IMR-90 (cell line): ENCODE results near the gene KIF16B. TPM values are rescaled to one million over a fixed set of nuclear protein-coding genes. Genes with fewer than 3 reads are reported as not detected.

Source experiments
- ATAC-seq: fragments of 200-7000 bp; cut with Tn5 transposase; 2 replicates; pipeline ENCODE4 v1.9.1; 2020; ENCODE audit warnings: low read depth, mild to moderate bottlenecking, moderate library complexity
- BruUV-seq: library from RNA; stranded (reverse); fragments of 400-500 nt; replicated peaks from 2 replicates; lab custom pipeline; 2021; lab: Mats Ljungman, UMichigan
- CTCF ChIA-PET: fragments of 300-600 bp; formaldehyde crosslinking; extraction: SDS; loops from one replicate; lab custom pipeline; 2021; ENCODE audit warnings: antibody characterized with exemption; lab: Yijun Ruan, JAX
- POLR2A ChIA-PET: fragments of 300-600 bp; sonication (Branson Sonifier 250); formaldehyde crosslinking; loops from one replicate; lab custom pipeline; 2022; ENCODE audit warnings: antibody characterized with exemption; ENCODE audit not compliant: unreplicated experiment; lab: Charles Lee
- DNase-seq: peaks from one replicate; pipeline ENCODE4 v3.0.0; 2013
- H2AFZ ChIP-seq: replicated peaks from 2 replicates; pipeline ENCODE3; 2013; ENCODE audit warnings: low read length, mild to moderate bottlenecking; ENCODE audit not compliant: poor library complexity
- H2AK5ac ChIP-seq: 2 replicates; pipeline ENCODE4 v1.6.1; 2013; ENCODE audit warnings: low read depth, low read length, inconsistent platforms
- H2AK9ac ChIP-seq: replicated peaks from 2 replicates; pipeline ENCODE3; 2013; ENCODE audit warnings: mild to moderate bottlenecking, low read depth, low read length, moderate library complexity; ENCODE audit not compliant: poor library complexity
- H2BK120ac ChIP-seq: 2 replicates; pipeline ENCODE4 v1.6.1; 2013; ENCODE audit warnings: low read depth, low read length, inconsistent platforms
- H2BK15ac ChIP-seq: 3 replicates; pipeline ENCODE4 v1.6.1; 2013; ENCODE audit warnings: low read depth, low read length, inconsistent platforms
- H2BK20ac ChIP-seq: 2 replicates; pipeline ENCODE4 v1.6.1; 2013; ENCODE audit warnings: low read depth, mild to moderate bottlenecking, inconsistent platforms, low read length, moderate library complexity
- H2BK5ac ChIP-seq: 2 replicates; pipeline ENCODE4 v1.6.1; 2013; ENCODE audit warnings: mild to moderate bottlenecking, low read depth, low read length, inconsistent platforms; ENCODE audit not compliant: poor library complexity, severe bottlenecking
- H3K14ac ChIP-seq: replicated peaks from 2 replicates; pipeline ENCODE4 v1.6.1; 2013; ENCODE audit warnings: low read depth, low read length, inconsistent platforms
- H3K18ac ChIP-seq: 2 replicates; pipeline ENCODE4 v1.6.1; 2013; ENCODE audit warnings: low read depth, low read length, control low read depth
- H3K23ac ChIP-seq: 2 replicates; pipeline ENCODE4 v1.6.1; 2013; ENCODE audit warnings: low read depth, low read length, inconsistent platforms
- H3K27ac ChIP-seq: 2 replicates; pipeline ENCODE4 v1.5.1; 2013; ENCODE audit warnings: mild to moderate bottlenecking, control low read depth, low read length; ENCODE audit not compliant: insufficient read depth
- H3K27me3 ChIP-seq: 2 replicates; pipeline ENCODE4 v1.6.1; 2013; ENCODE audit warnings: low read length; ENCODE audit not compliant: control insufficient read depth, insufficient read depth
- H3K36me3 ChIP-seq: 2 replicates; pipeline ENCODE4 v1.6.1; 2013; ENCODE audit warnings: low read length, mixed read lengths; ENCODE audit not compliant: control insufficient read depth, insufficient read depth
- H3K4ac ChIP-seq: 2 replicates; pipeline ENCODE4 v1.6.1; 2013; ENCODE audit warnings: low read depth, low read length, inconsistent platforms
- H3K4me1 ChIP-seq: 2 replicates; pipeline ENCODE4 v1.6.1; 2013; ENCODE audit warnings: low read length, mixed read lengths; ENCODE audit not compliant: control insufficient read depth, insufficient read depth
- H3K4me2 ChIP-seq: 2 replicates; pipeline ENCODE4 v1.6.1; 2013; ENCODE audit warnings: low read depth, mild to moderate bottlenecking, control low read depth, low read length, moderate library complexity
- H3K4me3 ChIP-seq: 2 replicates; pipeline ENCODE4 v1.5.1; 2013; ENCODE audit warnings: low read depth, mild to moderate bottlenecking, control low read depth, low read length, moderate library complexity; ENCODE audit not compliant: insufficient read depth
- H3K56ac ChIP-seq: 2 replicates; pipeline ENCODE4 v1.6.1; 2013; ENCODE audit warnings: low read length, inconsistent platforms; ENCODE audit not compliant: insufficient read depth; ENCODE audit errors: extremely low read depth
- H3K79me1 ChIP-seq, 2 experiments: 2 replicates each; pipeline ENCODE4 v1.6.1; 2013; ENCODE audit warnings: low read length in 2 of 2, inconsistent platforms in 1 of 2, low read depth in 1 of 2
- H3K9ac ChIP-seq: 2 replicates; pipeline ENCODE4 v1.6.1; 2013; ENCODE audit warnings: low read depth, low read length, control low read depth
- H3K9me1 ChIP-seq: 2 replicates; pipeline ENCODE4 v1.6.1; 2013; ENCODE audit warnings: low read length, inconsistent platforms; ENCODE audit not compliant: insufficient read depth
- H3K9me3 ChIP-seq: 2 replicates; pipeline ENCODE4 v1.6.1; 2013; ENCODE audit warnings: low read length; ENCODE audit not compliant: control insufficient read depth, insufficient read depth
- H4K20me1 ChIP-seq: 2 replicates; pipeline ENCODE4 v1.6.1; 2013; ENCODE audit warnings: low read length, inconsistent platforms; ENCODE audit not compliant: insufficient read depth
- H4K5ac ChIP-seq: 2 replicates; pipeline ENCODE4 v1.6.1; 2013; ENCODE audit warnings: mild to moderate bottlenecking, low read depth, low read length, control low read depth
- H4K8ac ChIP-seq, 2 experiments: 2 replicates each; pipeline ENCODE4 v1.6.1; 2013; ENCODE audit warnings: low read depth in 2 of 2, low read length in 2 of 2, control low read depth in 1 of 2, inconsistent platforms in 1 of 2
- H4K91ac ChIP-seq: 2 replicates; pipeline ENCODE4 v1.6.1; 2013; ENCODE audit warnings: low read depth, low read length, inconsistent platforms; ENCODE audit not compliant: insufficient read depth
- BHLHE40 ChIP-seq: fragments of 150-350 bp; IDR thresholded peaks from 2 replicates; pipeline ENCODE4 v1.6.1; 2016; ENCODE audit warnings: mild to moderate bottlenecking, low read depth, low read length
- CEBPB ChIP-seq: IDR thresholded peaks from 2 replicates; pipeline ENCODE4 v1.6.1; 2012; ENCODE audit warnings: low read depth, low read length, improper control_type of control experiment
- CHD1 ChIP-seq: IDR thresholded peaks from 2 replicates; pipeline ENCODE4 v1.6.1; 2012; ENCODE audit warnings: low read depth, low read length, improper control_type of control experiment
- CTCF ChIP-seq: conservative IDR thresholded peaks from 2 replicates; pipeline ENCODE4 v1.5.1; 2012; ENCODE audit warnings: mild to moderate bottlenecking, low read depth, low read length, improper control_type of control experiment
- ELK1 ChIP-seq: fragments of 150-350 bp; IDR thresholded peaks from 2 replicates; pipeline ENCODE4 v1.6.1; 2016; ENCODE audit warnings: low read depth, mild to moderate bottlenecking, low read length, moderate library complexity, borderline replicate concordance
- FOS ChIP-seq: fragments of 150-350 bp; IDR thresholded peaks from 2 replicates; pipeline ENCODE4 v1.6.1; 2016; ENCODE audit warnings: low read depth, low read length
- MAFK ChIP-seq: IDR thresholded peaks from 2 replicates; pipeline ENCODE4 v1.6.1; 2012; ENCODE audit warnings: low read depth, low read length, improper control_type of control experiment
- MAZ ChIP-seq: IDR thresholded peaks from 2 replicates; pipeline ENCODE4 v1.6.1; 2012; ENCODE audit warnings: low read depth, mild to moderate bottlenecking, low read length, improper control_type of control experiment, moderate library complexity, borderline replicate concordance
- MXI1 ChIP-seq: IDR thresholded peaks from 2 replicates; pipeline ENCODE4 v1.6.1; 2012; ENCODE audit warnings: low read depth, mild to moderate bottlenecking, low read length, moderate library complexity, borderline replicate concordance
- NFE2L2 ChIP-seq: fragments of 150-350 bp; IDR thresholded peaks from 2 replicates; pipeline ENCODE4 v1.6.1; 2016; ENCODE audit warnings: low read depth, mild to moderate bottlenecking, low read length
- POLR2A ChIP-seq: IDR thresholded peaks from 2 replicates; pipeline ENCODE4 v1.6.1; 2012; ENCODE audit warnings: mild to moderate bottlenecking, low read depth, low read length
- RAD21 ChIP-seq: IDR thresholded peaks from 2 replicates; pipeline ENCODE4 v1.6.1; 2012; ENCODE audit warnings: low read length, improper control_type of control experiment
- RCOR1 ChIP-seq: IDR thresholded peaks from 2 replicates; pipeline ENCODE4 v1.6.1; 2012; ENCODE audit warnings: mild to moderate bottlenecking, low read length, improper control_type of control experiment; ENCODE audit not compliant: insufficient replicate concordance
- RFX5 ChIP-seq: IDR thresholded peaks from 2 replicates; pipeline ENCODE4 v1.8.0; 2012; ENCODE audit warnings: low read depth, mild to moderate bottlenecking, low read length, moderate library complexity
- SMC3 ChIP-seq: fragments of 150-350 bp; IDR thresholded peaks from 2 replicates; pipeline ENCODE4 v1.6.1; 2016; ENCODE audit warnings: low read depth, mild to moderate bottlenecking, antibody characterized with exemption, low read length, moderate library complexity
- WGBS, 2 experiments: methylation state at CpG; one replicate each; pipeline versions ENCODE4 v1.1.5 to v1.1.7; 2013; ENCODE audit warnings: missing lambda C conversion rate in 2 of 2; ENCODE audit not compliant: insufficient read length in 1 of 2; ENCODE audit errors: extremely low coverage in 2 of 2; 5-methylcytosine and 5-hydroxymethylcytosine counted together
- dilution Hi-C: fragments of 300-500 bp; cut with HindIII; formaldehyde crosslinking; loops from one replicate; pipeline ENCODE4 v1.14.3; 2018; ENCODE audit warnings: low sequenced_read_pairs; ENCODE audit not compliant: unreplicated experiment
- in situ Hi-C: fragments of 300-500 bp; cut with MboI; formaldehyde crosslinking; loops from 3 replicates; pipeline ENCODE4 v1.14.3; 2019; ENCODE audit warnings: low sequenced_read_pairs, inconsistent platforms, mixed read lengths
- intact Hi-C: fragments of 100-400 bp; cut with micrococcal nuclease; formaldehyde crosslinking; loops from 2 replicates; pipeline ENCODE4 v1.10.0; 2022
- polyA plus RNA-seq, 3 experiments: library from polyadenylated mRNA; depleted of rRNA; stranded (reverse); fragments of >200 nt; gene quantifications; 2 replicates each; pipeline ENCODE4 v1.2.3, GENCODE V29; 2012; ENCODE audit warnings: low replicate concordance in 1 of 3
- total RNA-seq: library from RNA; depleted of rRNA; stranded (reverse); fragments of >200 nt; gene quantifications from 2 replicates; pipeline ENCODE4 v1.2.3, GENCODE V29; 2012
- TF ChIP-seq, protein P1 (sequence below): fragments of 150-350 bp; IDR thresholded peaks from 2 replicates; pipeline ENCODE4 v1.6.1; 2017; ENCODE audit warnings: mild to moderate bottlenecking, antibody characterized with exemption, low read length, low read depth

KIF16B gene
- total and polyA plus RNA-seq, 2 of the 4 experiments (the other 2 are of a cell fraction) = 4.7 to 10.0 TPM

GRCh38 chr20:16257021-16257420 lies 316.2 kb downstream of the KIF16B start:
- Histone ChIP-seq H2BK15ac (no peak overlapping the region), H3K18ac (no peak overlapping the region), H2BK120ac (no peak overlapping the region), H3K9ac (no peak overlapping the region), H4K5ac (no peak overlapping the region), H2AK5ac (no peak overlapping the region), H3K27ac (no peak overlapping the region), H3K9me3 (no peaks in the 10 kb centered on the region), H3K14ac (no peak overlapping the region), H3K4me3 (no peak overlapping the region), H2BK20ac (no peak overlapping the region), H3K9me1 (no peaks in the 10 kb centered on the region), H2AK9ac (no peak overlapping the region), H2AFZ (no peak overlapping the region), H3K4ac (no peak overlapping the region), H4K20me1 (no peaks in the 10 kb centered on the region), H4K8ac (no peak overlapping the region), H3K79me1 (no peaks in the 10 kb centered on the region), H3K23ac (no peak overlapping the region), H3K4me1 (no peaks in the 10 kb centered on the region), H3K27me3 (no peaks in the 10 kb centered on the region), H3K56ac (no peak overlapping the region), H4K91ac (no peak overlapping the region), H3K36me3 (no peaks in the 10 kb centered on the region), H2BK5ac (no peak overlapping the region), H3K4me2 (no peak overlapping the region)
- 44% methylated on average over 6 of the region's 7 CpGs; no CpG with 5 or more reads in 1 of the 2 experiments for WGBS, 2 experiments
- DNase-seq = no peak
- intact Hi-C loops = no loop called here
- dilution Hi-C loops = no loop called here
- no peak for TF ChIP-seq MAZ
- TF ChIP-seq CHD1 = no peak
- no peak for TF ChIP-seq RFX5
- no peak for TF ChIP-seq SMC3
- no peak for TF ChIP-seq MAFK
- TF ChIP-seq, protein P1, sequence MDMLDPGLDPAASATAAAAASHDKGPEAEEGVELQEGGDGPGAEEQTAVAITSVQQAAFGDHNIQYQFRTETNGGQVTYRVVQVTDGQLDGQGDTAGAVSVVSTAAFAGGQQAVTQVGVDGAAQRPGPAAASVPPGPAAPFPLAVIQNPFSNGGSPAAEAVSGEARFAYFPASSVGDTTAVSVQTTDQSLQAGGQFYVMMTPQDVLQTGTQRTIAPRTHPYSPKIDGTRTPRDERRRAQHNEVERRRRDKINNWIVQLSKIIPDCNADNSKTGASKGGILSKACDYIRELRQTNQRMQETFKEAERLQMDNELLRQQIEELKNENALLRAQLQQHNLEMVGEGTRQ = no peak
- TF ChIP-seq POLR2A = no peak
- TF ChIP-seq CEBPB = no peak
- no peak for TF ChIP-seq RAD21
- no peak for TF ChIP-seq MXI1
- TF ChIP-seq CTCF = no peak
- TF ChIP-seq NFE2L2 = no peak
- no peak for TF ChIP-seq FOS
- TF ChIP-seq ELK1 = no peak
- no peak for TF ChIP-seq BHLHE40
- no peak for TF ChIP-seq RCOR1
- POLR2A ChIA-PET = no interaction called here
- CTCF ChIA-PET = no interaction called here
- in situ Hi-C loops = no loop called here
- BruUV-seq = no TSS peak
- ATAC-seq = no peak
